CD4-positive, alpha-beta T cell treated with Interleukin-21 for 1 hour (primary cell): ENCODE results near the gene TMEM184A.
A peak's percentile ranks its signal among the peaks of the same experiment; 100 is the strongest.
"Not testable (repeated sequence)": the region's sequence is repeated elsewhere in the genome, so short reads cannot be mapped to it uniquely, and the experiment has no call there.

ENCODE experiments used
- DNase-seq: peaks from one replicate; pipeline ENCODE4 v3.0.0-alpha.2; 2020

The TMEM184A gene

GRCh38 chr7:1588978-1589377 lies 33.0 kb upstream of the TMEM184A start:
- DNase-seq, result no peak

- no peak for DNase-seq
Observed at GRCh38 chr7:1587738-1588137, 31.7 kb upstream of the TMEM184A start.

DNA sequence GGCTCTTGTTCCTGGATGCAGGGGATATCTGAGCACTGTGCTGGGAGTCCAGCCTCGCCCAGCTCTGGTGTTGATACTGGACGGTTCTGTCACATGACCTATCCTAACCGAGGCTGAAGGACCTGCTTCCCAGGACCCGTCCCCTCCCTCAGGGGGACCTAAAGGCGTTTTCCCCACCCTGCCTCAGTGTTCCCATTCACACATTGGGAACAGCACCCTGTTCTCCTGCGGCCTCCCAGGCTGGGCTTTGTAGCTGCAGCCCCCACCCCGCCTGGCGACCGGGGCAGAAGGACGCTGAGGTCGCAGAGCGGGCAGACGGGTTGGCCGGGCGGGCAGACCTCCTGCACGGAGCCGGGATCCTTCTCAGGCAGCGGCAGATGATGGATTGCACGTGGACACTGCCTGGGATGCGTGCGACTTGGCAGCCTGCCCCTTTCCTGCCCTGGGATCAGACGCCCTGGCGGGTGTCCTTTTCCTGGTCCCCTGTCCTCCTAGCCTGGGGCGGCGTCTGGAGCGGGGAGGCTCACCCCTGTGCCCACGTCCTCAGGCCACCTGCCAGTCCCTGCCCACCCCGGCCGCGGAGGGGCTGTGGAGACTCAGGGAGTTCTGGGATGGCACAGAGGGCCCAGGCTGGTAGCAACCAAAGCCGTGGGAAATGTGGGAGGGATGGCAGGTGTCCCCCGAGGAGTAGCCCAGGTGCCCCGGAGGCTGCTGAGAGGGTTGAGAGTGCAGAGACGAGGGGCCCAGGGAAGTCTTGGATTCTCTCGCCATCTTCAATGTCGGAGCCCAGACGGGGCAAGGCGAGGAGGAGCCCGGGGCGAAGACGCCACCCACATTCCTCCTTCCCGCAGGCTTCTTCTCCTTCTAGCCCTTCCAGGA lies 31.1 kb upstream of the TMEM184A start:
- no peak for DNase-seq

- DNase-seq, result no peak
Observed at GRCh38 chr7:1586126-1586826, 30.3 kb upstream of the TMEM184A start.

DNA sequence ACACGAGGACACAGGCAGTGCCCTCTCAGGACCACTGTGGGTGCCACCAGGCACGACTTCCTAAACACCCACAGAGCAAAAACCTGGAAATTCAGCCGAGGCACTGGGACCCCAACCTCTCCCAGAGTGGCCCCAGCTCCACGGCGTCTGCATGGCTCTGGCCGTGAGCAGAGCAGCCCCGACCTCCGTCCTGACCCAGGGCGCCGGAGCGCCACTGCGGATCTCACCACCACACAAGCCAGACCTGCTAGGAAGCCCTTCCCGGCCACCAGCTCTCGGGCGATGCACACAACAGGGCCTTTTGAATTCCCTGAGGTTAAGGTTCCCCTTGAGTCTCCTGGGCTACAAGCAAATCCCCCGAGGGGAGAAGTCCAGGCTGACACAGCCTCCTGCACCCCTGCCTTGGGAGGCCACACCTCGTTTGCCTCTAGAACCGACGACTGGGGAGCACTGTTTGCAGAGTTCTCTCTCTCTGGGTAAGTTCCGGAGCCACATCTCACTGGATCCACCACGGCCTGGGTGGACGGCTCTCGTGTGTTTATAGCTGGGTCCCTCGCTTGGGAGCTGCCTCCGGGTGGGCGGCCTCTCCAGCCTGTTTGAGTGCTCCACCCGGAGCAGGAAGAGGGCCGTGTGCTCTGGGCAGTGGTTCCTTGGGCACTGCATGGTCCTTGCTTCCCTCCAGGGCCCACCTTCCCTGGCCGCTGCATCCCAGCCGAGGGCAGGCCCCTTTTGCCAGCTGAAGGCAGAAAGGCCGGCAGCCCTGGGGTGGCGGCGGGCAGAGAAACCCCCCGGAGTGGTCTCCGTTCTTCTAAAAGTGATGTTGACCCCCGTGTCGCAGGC lies 29.4 kb upstream of the TMEM184A start:
- DNase-seq, result no peak

GRCh38 chr7:1584700-1585099 lies 28.7 kb upstream of the TMEM184A start:
- DNase-seq, result no peak

DNA sequence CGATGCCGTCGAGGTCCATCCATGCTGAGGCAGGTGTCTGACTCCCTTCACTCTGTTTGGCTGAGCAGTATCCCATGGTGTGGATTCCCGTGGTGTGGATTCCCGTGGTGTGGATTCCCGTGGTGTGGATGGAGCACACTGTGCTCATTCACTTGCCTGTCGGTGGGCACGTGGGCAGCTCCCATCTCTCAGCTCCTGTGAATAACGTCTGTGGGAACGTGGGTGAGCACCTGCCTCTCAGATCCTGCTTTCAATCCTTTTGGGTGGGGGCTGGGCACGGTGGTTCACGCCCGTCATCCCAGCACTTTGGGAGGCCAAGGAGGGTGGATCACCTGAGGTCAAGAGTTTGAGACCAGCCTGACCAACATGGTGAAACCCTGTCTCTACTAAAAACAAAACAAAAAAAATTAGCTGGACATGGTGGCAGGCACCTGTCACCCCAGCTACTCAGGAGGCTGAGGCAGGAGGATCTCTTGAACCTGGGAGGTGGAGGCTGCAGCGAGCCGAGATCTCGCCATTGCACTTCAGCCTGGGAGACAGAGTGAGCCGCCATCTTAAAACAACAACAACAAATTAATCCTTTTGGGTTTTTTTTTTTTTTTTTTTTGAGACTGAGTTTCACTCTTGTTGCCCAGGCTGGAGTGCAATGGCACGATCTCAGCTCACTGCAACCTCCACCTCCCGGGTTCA lies 27.4 kb upstream of the TMEM184A start:
- DNase-seq, result not testable (repeated sequence)

GRCh38 chr7:1580422-1581030 lies 24.5 kb upstream of the TMEM184A start:
- no peak for DNase-seq

- peak; percentile 71 for DNase-seq
Observed at GRCh38 chr7:1579481-1580421, 23.7 kb upstream of the TMEM184A start.

- DNase-seq, result no peak
Observed at GRCh38 chr7:1578513-1578912, 22.5 kb upstream of the TMEM184A start.

DNA sequence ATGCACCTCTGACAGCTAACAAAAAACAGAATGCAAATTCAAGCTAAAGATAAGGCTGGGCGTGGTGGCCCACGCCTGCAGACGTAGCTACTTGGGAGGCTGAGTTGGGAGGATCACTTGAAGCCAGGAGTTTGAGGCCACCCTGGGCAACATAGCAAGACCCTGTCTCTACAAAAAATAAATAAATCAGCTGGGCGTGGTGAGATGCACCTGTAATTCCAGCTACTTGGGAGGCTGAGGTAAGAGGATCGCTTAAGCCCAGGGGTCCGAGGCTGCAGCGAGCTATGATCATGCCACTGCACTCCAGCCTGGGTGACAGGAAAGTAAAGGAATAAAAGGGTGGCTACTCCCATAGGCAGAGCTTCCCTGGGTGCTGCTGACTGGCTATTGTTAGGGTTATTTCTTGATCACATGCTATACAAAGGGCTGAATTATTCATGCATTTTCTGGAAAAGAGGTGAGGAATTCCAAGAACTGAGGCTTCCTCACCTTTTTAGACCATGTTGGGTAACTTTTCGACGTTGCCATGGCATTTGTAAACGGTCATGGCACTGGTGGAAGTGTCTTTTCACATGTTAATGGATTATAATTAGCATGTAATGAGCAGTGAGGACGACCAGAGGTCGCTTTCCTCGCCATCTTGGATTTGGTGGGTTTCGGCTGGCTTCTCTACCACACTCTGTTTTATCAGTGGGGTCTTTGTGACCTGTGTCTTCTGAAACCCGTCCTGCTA lies 20.7 kb upstream of the TMEM184A start:
- no peak for DNase-seq

GRCh38 chr7:1575809-1576208 lies 19.8 kb upstream of the TMEM184A start:
- no peak for DNase-seq

DNA sequence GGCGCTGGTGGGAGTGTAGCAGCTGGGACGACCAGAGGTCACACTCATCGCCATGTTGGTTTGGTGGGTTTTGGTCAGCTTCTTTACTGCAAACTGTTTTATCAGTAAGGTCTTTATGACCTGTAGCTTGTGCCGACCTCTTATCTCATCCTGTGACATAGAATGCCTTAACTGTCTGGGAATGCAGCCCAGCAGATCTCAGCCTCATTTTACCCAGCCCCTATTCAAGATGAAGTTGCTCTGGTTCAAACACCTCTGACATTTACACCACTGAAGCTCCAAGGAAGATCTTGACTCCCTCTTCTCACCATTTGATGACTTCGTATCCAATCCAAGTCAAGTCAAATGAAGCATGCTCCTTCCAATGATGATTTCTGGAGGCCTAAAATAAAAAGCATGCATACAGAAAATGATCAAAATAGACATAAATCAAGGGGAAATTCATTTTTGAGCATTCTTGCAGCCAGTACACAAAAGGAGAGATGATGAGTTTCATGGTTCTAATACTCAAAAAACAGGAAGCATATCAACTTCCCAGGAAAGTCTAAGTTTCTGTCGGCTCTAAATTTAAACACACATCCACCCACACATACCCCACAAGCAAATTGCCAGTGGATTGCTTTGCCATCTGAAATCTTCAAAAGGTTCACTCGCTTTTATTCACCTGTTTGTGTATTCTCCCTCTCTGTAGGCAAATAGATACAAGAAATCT lies 16.3 kb upstream of the TMEM184A start:
- no peak for DNase-seq

DNA sequence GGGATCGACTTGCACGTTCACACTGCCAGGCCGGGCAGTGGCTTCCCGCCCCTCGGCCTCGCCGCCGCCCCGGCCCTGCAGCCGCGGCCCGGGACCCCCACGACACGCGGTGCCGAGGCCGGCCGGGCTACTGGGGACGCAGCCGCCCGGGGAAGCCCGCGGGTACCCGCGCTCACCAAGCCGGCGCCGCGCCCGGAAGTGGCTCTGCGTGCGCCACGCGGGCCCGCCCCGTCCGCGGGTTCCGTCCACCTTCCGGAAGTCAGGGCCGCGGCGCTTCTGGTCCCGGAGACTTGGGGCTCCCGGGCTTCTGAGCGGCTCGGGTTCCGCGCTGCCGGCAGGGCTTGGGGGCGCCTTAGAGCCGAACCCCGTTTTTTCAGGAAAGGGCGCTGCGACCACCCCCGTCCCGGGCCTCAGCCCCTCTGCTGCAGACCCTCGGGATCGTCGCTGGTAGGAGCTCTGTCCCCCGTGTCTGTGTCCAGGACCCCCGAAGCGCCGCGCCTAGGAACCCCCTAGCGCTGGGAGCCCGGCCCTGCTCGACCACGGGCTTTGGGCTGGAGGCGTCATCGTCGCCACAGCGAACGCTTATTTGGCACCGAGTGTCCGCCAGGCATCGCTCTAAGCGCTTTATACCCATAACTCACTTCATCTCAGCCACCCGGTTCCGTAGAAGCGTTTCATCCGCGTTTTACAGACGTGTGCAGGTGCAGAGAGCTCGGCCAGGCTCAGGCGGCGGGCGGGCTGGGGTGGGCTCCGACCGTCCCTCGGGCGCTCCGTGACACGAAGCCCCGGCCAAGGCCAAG lies 14.0 kb upstream of the TMEM184A start, which contains the start of gene PSMG3:
PSMG3 (minus strand) TSS at position 200 of the 800 bp plus-strand sequence. CDS start 693 bp downstream, outside the sequence.
- DNase-seq, result peak; percentile 88

DNA sequence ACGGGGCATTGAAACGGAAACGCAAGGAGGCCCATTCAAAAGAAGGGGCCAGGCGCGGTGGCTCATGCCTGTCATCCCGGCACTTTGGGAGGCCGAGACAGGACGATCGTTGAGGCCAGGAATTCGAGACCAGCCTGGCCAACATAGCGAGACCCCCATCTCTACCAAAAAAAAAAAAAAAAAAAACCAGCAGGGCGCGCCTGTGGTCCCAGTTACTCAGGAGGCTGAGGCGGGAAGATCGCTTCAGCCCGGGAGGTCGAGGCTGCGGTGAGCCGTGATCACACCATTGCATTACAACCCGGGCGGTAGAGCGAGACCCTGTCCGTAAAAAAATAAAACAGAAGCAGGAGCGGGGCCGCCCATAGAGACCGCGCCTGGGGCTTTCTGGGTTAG lies 13.4 kb upstream of the TMEM184A start:
- no peak for DNase-seq

DNA sequence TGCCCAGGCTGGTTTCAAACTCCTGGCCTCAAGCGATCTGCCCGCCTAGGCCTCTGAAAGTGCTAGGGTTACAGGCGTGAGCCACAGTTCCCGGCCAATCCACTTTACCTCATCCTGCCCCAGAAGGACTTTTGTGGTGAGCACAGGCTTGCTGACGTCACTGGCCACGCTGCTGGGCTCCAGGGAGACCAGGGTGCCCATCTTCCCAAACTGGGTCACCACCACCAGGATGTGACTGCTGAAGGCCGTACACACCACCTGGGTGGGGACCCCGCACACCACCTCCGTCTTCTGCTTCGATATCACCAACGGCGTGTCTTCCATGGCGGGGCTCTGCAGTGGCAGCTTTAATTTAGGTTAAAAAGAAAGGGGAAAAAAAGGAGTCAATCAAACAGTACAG lies 13.0 kb upstream of the TMEM184A start:
- DNase-seq, result peak; percentile 57

DNA sequence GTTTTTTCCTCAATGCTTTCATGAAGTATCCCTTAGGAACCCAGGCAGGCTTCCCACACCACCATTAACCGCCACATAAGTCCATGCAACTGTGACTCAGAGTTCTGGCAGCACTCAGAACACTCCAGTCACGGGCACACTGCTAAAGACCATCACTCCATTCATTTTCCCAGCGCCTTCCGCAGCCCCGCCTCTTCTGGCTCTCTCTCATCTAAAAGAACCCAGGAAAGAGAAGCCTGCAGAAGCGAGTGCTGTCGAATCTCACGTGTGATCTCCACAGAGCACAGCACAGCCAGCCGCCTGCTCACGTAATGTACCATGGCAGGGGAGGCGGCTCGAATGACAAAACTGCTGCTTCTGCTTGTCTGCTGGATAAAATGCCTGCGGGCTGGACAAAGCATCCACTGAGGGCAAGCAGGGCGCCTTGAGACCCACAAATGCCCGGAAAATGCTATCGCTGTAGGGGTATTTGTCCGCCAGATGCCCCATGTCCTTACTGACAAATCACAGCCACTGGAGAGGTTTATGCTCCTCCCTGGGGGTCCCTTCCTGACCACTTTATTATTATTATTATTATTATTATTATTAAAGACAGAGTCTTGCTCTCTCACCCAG lies 12.0 kb upstream of the TMEM184A start:
- DNase-seq, result no peak
